ENCODE data around the gene ADAM15. TPM values are rescaled to one million over a fixed set of nuclear protein-coding genes. Genes with fewer than 3 reads are reported as not detected.

The ADAM15 gene
- 100 to 1,000 TPM in 2 of 4 donors, 10 to 100 TPM in 2; 65.4 to 115 (median 100.0) TPM for total RNA-seq

- Histone ChIP-seq H3K36me3 (peaks cover 0 to 24% of the 10 kb centered on the region in 2 donors), H3K4me1 (peaks cover 0 to 48% (median 17%) of the 10 kb centered on the region in 3 donors), H3K27me3 (no peaks in the 10 kb centered on the region), H3K9me3 (no peaks in the 10 kb centered on the region), H3K4me3 (peak within 1 kb of the TSS; percentile 62 to 65), H3K27ac (peak within 1 kb of the TSS; percentile 69 to 96 (median 90))
- TF ChIP-seq EP300 (IDR thresholded peaks at IDR 0.05): no peak
- TF ChIP-seq POLR2AphosphoS5 (IDR thresholded peaks at IDR 0.05): peak; percentile 58
- peak in 3 of 4 experiments; percentile 87 to 94 (median 91) for TF ChIP-seq CTCF (IDR thresholded peaks at IDR 0.05)
- ATAC-seq: peak; percentile 88
- WGBS, 2 donors (ENCODE audit: low coverage in 1 of 2): 0% methylated on average over 2 of the region's 99 CpGs; no CpG with 5 or more reads in 1 of the 2 donors
Observed at GRCh38 chr1:155050560-155051341, at the start of gene ADAM15. Gene ADAM15 (plus strand): TSS chr1:155051316. CDS start chr1:155051387, 71 bp downstream.

GRCh38 chr1:155001425-155001674 lies 49.8 kb upstream of the ADAM15 start:
- Histone ChIP-seq H3K9me3 (no peaks in the 10 kb centered on the region), H3K4me1 (peaks cover 6 to 48% (median 30%) of the 10 kb centered on the region in 3 donors), H3K27me3 (no peaks in the 10 kb centered on the region), H3K36me3 (no peaks in the 10 kb centered on the region), H3K27ac (peak overlapping the region; percentile 88 to 97 (median 96)), H3K4me3 (peak overlapping the region; percentile 76 to 89)
- ATAC-seq: no peak
- TF ChIP-seq POLR2AphosphoS5 (IDR thresholded peaks at IDR 0.05) (no peak), CTCF (IDR thresholded peaks at IDR 0.05) (no peak), POLR2A (IDR thresholded peaks at IDR 0.05) (no peak), EP300 (IDR thresholded peaks at IDR 0.05) (no peak)
- 0% methylated on average over 2 to 5 of the region's 11 CpGs for WGBS, 2 donors (ENCODE audit: low coverage in 1 of 2)

- TF ChIP-seq POLR2A (IDR thresholded peaks at IDR 0.05): peak; percentile 36 to 59
- TF ChIP-seq EP300 (IDR thresholded peaks at IDR 0.05): no peak
- TF ChIP-seq CTCF (IDR thresholded peaks at IDR 0.05): peak in 3 of 4 experiments; percentile 30 to 65 (median 46)
- peak; percentile 62 for TF ChIP-seq POLR2AphosphoS5 (IDR thresholded peaks at IDR 0.05)
- H3K4me3 ChIP-seq: peak overlapping the region; percentile 76 to 89
- H3K9me3 ChIP-seq: no peaks in the 10 kb centered on the region
- peak; percentile 89 for ATAC-seq
- 0% methylated on average over 1 to 9 of the region's 38 CpGs for WGBS, 2 donors (ENCODE audit: low coverage in 1 of 2)
- H3K4me1 ChIP-seq: peaks cover 6 to 53% (median 30%) of the 10 kb centered on the region in 3 donors
- H3K27me3 ChIP-seq: no peaks in the 10 kb centered on the region
- no peaks in the 10 kb centered on the region for H3K36me3 ChIP-seq
- H3K27ac ChIP-seq: peak overlapping the region; percentile 88 to 97 (median 96)
Observed at GRCh38 chr1:155001675-155002463, 49.2 kb upstream of the ADAM15 start.

- peak; percentile 32 for ATAC-seq
- WGBS, 2 donors (ENCODE audit: low coverage in 1 of 2): 0% methylated on average over 4 to 10 of the region's 35 CpGs
- no peaks in the 10 kb centered on the region for H3K27me3 ChIP-seq
- peak within 1 kb of the TSS; percentile 76 to 89 for H3K4me3 ChIP-seq
- peak within 1 kb of the TSS; percentile 88 to 97 (median 96) for H3K27ac ChIP-seq
- TF ChIP-seq EP300 (IDR thresholded peaks at IDR 0.05): no peak
- peak in 1 of 2 donors; percentile 20 for TF ChIP-seq POLR2A (IDR thresholded peaks at IDR 0.05)
- peak in 2 of 4 experiments; percentile 18 to 21 for TF ChIP-seq CTCF (IDR thresholded peaks at IDR 0.05)
- H3K9me3 ChIP-seq: no peaks in the 10 kb centered on the region
- no peaks in the 10 kb centered on the region for H3K36me3 ChIP-seq
- H3K4me1 ChIP-seq: peaks cover 6 to 61% (median 36%) of the 10 kb centered on the region in 3 donors
Observed at GRCh38 chr1:155002464-155003226, 48.5 kb upstream of the ADAM15 start, which contains the start of gene ZBTB7B. Gene ZBTB7B (plus strand): TSS chr1:155002802. CDS start chr1:155014661, 11,859 bp downstream.

Data from gastroesophageal sphincter (tissue), 4 donors.